GM13977 (cell line): ENCODE results near the gene ZNF417.
A peak's percentile ranks its signal among the peaks of the same experiment; 100 is the strongest.
"Not testable (repeated sequence)": the region's sequence is repeated elsewhere in the genome, so short reads cannot be mapped to it uniquely, and the experiment has no call there.

ENCODE experiments used
- DNase-seq: peaks from one replicate; pipeline ENCODE4 v3.0.0; 2012; ENCODE audit warnings: low spot score
- CTCF ChIP-seq: IDR thresholded peaks from 2 replicates; pipeline ENCODE4 v1.5.1; 2012; ENCODE audit warnings: mild to moderate bottlenecking, control low read depth; ENCODE audit not compliant: insufficient read depth; ENCODE audit errors: extremely low read depth, missing control alignments
- in situ Hi-C: fragments of 300-500 bp; cut with MboI; formaldehyde crosslinking; loops from one replicate; pipeline ENCODE4 v1.12.0; 2022; ENCODE audit warnings: low sequenced_read_pairs, low pct_unique_long_range_greater_than_20kb, mixed read lengths, inconsistent platforms; ENCODE audit not compliant: unreplicated experiment

ZNF417 gene

GRCh38 chr19:57916168-57916995 lies at the start of gene ZNF417:
Gene ZNF417, minus strand, starts transcription at chr19:57916592. Its CDS starts 181 bp downstream, at chr19:57916411.
- in situ Hi-C loops = not testable (repeated sequence)
- peak; percentile 88 for DNase-seq
- peak; percentile 54 for TF ChIP-seq CTCF

- in situ Hi-C loops = no loop called here
- no peak for DNase-seq
- no peak for TF ChIP-seq CTCF
Measured at GRCh38 chr19:57964761-57965160, 48.4 kb upstream of the ZNF417 start.

GRCh38 chr19:57961785-57962184 lies 45.4 kb upstream of the ZNF417 start:
- DNase-seq = no peak
- in situ Hi-C loops = no loop called here
- TF ChIP-seq CTCF = no peak

- no peak for DNase-seq
- in situ Hi-C loops = no loop called here
Measured at GRCh38 chr19:57954996-57955395, 38.6 kb upstream of the ZNF417 start.

DNA sequence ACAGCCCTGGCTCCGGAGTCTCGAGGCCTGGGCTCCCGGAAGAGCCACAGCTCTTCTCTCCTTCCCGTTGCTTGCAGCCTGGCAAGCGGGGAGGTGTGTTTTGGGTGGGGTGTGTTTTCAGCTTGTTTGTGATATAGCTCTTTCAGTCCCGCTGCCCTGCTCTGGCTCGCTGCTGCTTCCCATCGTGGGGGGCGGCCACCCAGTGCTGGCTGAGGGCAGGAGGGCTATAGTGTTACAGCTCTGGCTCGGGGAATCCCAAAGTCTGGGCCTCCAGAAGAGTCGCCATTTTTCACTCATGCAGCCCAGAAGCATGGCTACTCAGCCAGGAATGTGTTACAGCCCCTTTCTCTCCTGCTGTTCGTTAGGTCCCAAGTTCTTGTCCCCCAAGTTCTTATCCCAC lies 33.3 kb upstream of the ZNF417 start:
- no peak for TF ChIP-seq CTCF
- DNase-seq = no peak
- in situ Hi-C loops = no loop called here

More at GRCh38 chr19:57954996-57955395, 38.6 kb upstream of the ZNF417 start:
- no peak for TF ChIP-seq CTCF

GRCh38 chr19:57949296-57949695 lies 32.9 kb upstream of the ZNF417 start:
- in situ Hi-C loops = no loop called here
- DNase-seq = no peak
- no peak for TF ChIP-seq CTCF
